K562 (cell line): ENCODE data around the gene MEF2B. TPM values are rescaled to one million over a fixed set of nuclear protein-coding genes. Genes with fewer than 3 reads are reported as not detected.

Experiments used
- ARHGAP35 ChIP-seq: fragments of 450-650 bp; IDR thresholded peaks from 2 replicates; pipeline ENCODE4 v1.6.1; 2018; ENCODE audit not compliant: partially characterized antibody
- BRCA1 ChIP-seq, 2 experiments: fragments of 450-650 bp in 1 of 2; sonication (generic) in 1 of 2; formaldehyde crosslinking in 1 of 2; IDR thresholded peaks; 2 replicates each; pipeline versions ENCODE4 v1.5.0 to v1.6.1; 2017 to 2020; ENCODE audit warnings: mild to moderate bottlenecking in 1 of 2, missing genetic modification reagents in 1 of 2
- CREB3 ChIP-seq: fragments of 450-650 bp; conservative IDR thresholded peaks from 2 replicates; pipeline ENCODE4 v1.6.1; 2016; ENCODE audit warnings: missing genetic modification characterization, low read depth, mild to moderate bottlenecking, missing compliant biosample characterization, moderate library complexity
- ELF2 ChIP-seq: fragments of 250-450 bp; sonication (Bioruptor Pico); IDR thresholded peaks from 2 replicates; pipeline ENCODE4 v1.5.0; 2021; ENCODE audit warnings: mild to moderate bottlenecking
- LARP7 ChIP-seq: fragments of 450-650 bp; IDR thresholded peaks from 2 replicates; pipeline ENCODE4 v1.6.1; 2016
- MAFK ChIP-seq: IDR thresholded peaks from 2 replicates; pipeline ENCODE4 v1.6.1; 2011; ENCODE audit warnings: low read length, improper control_type of control experiment
- RBM15 ChIP-seq: fragments of 200-400 bp; formaldehyde crosslinking; IDR thresholded peaks from 2 replicates; pipeline ENCODE4 v1.6.1; 2018; ENCODE audit warnings: mild to moderate bottlenecking, low read length, moderate library complexity; ENCODE audit not compliant: insufficient read depth
- SREBF1 ChIP-seq: fragments of 150-350 bp; IDR thresholded peaks from 2 replicates; pipeline ENCODE4 v1.6.1; 2014; ENCODE audit warnings: antibody characterized with exemption, low read depth, low read length, borderline replicate concordance
- TBP ChIP-seq: optimal IDR thresholded peaks from 2 replicates; pipeline ENCODE3; 2011; ENCODE audit warnings: low read depth, low read length, improper control_type of control experiment
- ZNF121 ChIP-seq: sonication (generic); formaldehyde crosslinking; conservative IDR thresholded peaks from 2 replicates; pipeline ENCODE4 v1.8.0; 2022; ENCODE audit warnings: missing genetic modification reagents
- polyA plus RNA-seq, 8 experiments: library from polyadenylated mRNA; depleted of rRNA in 4 of 8; stranded (reverse) in 5 of 8; unstranded in 3 of 8; fragments of >200 nt; fragmentation: Nextera tagmentation in 2 of 8; fragmentation: Illumina TruSeq in 1 of 8; extraction: Ambion mirVana in 2 of 8; extraction: Trizol in 1 of 8; gene quantifications; 2 replicates each; pipeline versions ENCODE4 v1.2.1 to v1.2.3, GENCODE V29; 2011 to 2014; ENCODE audit warnings: inconsistent platforms in 1 of 8, missing spikeins in 1 of 8
- total RNA-seq, 7 experiments: library from RNA; depleted of rRNA in 6 of 7; stranded (reverse); fragments of >200 nt in 6 of 7; fragmentation: Illumina TruSeq in 2 of 7; extraction: Trizol in 2 of 7; gene quantifications; 2 replicates each; pipeline versions ENCODE4 v1.2.1 to v1.2.3, GENCODE V29; 2011 to 2021; ENCODE audit warnings: low replicate concordance in 1 of 7
- TF ChIP-seq, protein P1 (sequence below): fragments of 450-650 bp; IDR thresholded peaks from 2 replicates; pipeline ENCODE4 v1.6.1; 2016; ENCODE audit warnings: mild to moderate bottlenecking, moderate library complexity
- TF ChIP-seq, protein P2 (sequence below), 2 experiments: fragments of 450-650 bp in 1 of 2; sonication (generic) in 1 of 2; formaldehyde crosslinking; conservative IDR thresholded peaks; 2 replicates each; pipeline versions ENCODE4 v1.4.0 to v1.8.1; 2020 to 2022; ENCODE audit warnings: mild to moderate bottlenecking in 1 of 2, missing genetic modification reagents in 1 of 2

MEF2B gene
- total and polyA plus RNA-seq, 9 of the 15 experiments (the other 6 are each of a cell fraction or from before 2014, with no cell fraction given) = 0.14 to 1.9 (median 0.71) TPM; not detected in 3

DNA sequence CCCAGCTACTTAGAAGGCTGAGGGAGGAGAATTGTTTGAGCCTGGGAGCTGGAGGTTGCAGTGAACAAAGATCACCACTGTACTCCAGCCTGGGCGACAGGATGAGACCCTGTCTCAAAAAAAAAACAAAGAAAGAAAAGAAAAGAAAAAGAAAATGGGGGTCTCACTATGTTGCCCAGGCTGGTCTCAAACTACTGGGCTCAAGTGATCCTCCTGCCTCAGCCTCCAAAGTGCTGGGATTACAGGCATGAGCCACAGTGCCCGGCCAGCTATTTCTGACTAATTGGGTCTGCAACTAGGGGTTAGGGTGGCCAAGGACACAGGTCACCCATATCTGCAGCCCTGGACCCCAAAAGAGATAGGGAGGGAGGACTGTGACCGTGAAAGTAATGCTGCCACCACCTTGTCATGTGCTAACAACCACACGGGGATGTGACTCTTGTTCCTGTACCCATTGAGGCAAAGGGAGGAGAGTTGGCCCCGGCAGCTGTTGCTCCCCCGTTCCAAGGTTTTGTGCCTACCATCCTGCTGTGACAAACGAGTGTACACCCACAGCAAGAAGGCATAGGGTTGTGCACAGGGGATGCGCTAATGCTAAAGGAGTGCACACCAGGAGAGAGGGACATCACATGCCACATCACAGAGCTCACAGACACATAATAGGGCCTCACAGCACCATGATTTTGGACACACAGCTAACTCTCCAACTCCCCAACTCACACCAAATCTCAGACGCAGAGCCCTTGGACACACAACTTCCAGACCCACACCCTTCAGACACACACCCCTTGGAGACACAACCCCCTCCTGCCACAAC lies 619 bp downstream of the MEF2B start (continued):
- TF ChIP-seq, protein P1, sequence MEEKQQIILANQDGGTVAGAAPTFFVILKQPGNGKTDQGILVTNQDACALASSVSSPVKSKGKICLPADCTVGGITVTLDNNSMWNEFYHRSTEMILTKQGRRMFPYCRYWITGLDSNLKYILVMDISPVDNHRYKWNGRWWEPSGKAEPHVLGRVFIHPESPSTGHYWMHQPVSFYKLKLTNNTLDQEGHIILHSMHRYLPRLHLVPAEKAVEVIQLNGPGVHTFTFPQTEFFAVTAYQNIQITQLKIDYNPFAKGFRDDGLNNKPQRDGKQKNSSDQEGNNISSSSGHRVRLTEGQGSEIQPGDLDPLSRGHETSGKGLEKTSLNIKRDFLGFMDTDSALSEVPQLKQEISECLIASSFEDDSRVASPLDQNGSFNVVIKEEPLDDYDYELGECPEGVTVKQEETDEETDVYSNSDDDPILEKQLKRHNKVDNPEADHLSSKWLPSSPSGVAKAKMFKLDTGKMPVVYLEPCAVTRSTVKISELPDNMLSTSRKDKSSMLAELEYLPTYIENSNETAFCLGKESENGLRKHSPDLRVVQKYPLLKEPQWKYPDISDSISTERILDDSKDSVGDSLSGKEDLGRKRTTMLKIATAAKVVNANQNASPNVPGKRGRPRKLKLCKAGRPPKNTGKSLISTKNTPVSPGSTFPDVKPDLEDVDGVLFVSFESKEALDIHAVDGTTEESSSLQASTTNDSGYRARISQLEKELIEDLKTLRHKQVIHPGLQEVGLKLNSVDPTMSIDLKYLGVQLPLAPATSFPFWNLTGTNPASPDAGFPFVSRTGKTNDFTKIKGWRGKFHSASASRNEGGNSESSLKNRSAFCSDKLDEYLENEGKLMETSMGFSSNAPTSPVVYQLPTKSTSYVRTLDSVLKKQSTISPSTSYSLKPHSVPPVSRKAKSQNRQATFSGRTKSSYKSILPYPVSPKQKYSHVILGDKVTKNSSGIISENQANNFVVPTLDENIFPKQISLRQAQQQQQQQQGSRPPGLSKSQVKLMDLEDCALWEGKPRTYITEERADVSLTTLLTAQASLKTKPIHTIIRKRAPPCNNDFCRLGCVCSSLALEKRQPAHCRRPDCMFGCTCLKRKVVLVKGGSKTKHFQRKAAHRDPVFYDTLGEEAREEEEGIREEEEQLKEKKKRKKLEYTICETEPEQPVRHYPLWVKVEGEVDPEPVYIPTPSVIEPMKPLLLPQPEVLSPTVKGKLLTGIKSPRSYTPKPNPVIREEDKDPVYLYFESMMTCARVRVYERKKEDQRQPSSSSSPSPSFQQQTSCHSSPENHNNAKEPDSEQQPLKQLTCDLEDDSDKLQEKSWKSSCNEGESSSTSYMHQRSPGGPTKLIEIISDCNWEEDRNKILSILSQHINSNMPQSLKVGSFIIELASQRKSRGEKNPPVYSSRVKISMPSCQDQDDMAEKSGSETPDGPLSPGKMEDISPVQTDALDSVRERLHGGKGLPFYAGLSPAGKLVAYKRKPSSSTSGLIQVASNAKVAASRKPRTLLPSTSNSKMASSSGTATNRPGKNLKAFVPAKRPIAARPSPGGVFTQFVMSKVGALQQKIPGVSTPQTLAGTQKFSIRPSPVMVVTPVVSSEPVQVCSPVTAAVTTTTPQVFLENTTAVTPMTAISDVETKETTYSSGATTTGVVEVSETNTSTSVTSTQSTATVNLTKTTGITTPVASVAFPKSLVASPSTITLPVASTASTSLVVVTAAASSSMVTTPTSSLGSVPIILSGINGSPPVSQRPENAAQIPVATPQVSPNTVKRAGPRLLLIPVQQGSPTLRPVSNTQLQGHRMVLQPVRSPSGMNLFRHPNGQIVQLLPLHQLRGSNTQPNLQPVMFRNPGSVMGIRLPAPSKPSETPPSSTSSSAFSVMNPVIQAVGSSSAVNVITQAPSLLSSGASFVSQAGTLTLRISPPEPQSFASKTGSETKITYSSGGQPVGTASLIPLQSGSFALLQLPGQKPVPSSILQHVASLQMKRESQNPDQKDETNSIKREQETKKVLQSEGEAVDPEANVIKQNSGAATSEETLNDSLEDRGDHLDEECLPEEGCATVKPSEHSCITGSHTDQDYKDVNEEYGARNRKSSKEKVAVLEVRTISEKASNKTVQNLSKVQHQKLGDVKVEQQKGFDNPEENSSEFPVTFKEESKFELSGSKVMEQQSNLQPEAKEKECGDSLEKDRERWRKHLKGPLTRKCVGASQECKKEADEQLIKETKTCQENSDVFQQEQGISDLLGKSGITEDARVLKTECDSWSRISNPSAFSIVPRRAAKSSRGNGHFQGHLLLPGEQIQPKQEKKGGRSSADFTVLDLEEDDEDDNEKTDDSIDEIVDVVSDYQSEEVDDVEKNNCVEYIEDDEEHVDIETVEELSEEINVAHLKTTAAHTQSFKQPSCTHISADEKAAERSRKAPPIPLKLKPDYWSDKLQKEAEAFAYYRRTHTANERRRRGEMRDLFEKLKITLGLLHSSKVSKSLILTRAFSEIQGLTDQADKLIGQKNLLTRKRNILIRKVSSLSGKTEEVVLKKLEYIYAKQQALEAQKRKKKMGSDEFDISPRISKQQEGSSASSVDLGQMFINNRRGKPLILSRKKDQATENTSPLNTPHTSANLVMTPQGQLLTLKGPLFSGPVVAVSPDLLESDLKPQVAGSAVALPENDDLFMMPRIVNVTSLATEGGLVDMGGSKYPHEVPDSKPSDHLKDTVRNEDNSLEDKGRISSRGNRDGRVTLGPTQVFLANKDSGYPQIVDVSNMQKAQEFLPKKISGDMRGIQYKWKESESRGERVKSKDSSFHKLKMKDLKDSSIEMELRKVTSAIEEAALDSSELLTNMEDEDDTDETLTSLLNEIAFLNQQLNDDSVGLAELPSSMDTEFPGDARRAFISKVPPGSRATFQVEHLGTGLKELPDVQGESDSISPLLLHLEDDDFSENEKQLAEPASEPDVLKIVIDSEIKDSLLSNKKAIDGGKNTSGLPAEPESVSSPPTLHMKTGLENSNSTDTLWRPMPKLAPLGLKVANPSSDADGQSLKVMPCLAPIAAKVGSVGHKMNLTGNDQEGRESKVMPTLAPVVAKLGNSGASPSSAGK = no peak
- TF ChIP-seq RBM15 (no peak), MAFK (no peak), SREBF1 (no peak), LARP7 (0 out of 2 replicates have a peak, but pooled peaks have one; percentile 42), BRCA1 (IDR thresholded peaks at IDR 0.05) (no peak), BRCA1 (CRISPR knock-in tag; IDR thresholded peaks at IDR 0.05) (no peak), ELF2 (CRISPR knock-in tag) (no peak), ARHGAP35 (peak; percentile 40), ZNF121 (CRISPR knock-in tag) (peak; percentile 53; the same call in 1 of the 2 replicates), CREB3 (tag) (no peak), TBP (no peak)
- TF ChIP-seq, protein P2, sequence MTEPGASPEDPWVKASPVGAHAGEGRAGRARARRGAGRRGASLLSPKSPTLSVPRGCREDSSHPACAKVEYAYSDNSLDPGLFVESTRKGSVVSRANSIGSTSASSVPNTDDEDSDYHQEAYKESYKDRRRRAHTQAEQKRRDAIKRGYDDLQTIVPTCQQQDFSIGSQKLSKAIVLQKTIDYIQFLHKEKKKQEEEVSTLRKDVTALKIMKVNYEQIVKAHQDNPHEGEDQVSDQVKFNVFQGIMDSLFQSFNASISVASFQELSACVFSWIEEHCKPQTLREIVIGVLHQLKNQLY (CRISPR knock-in tag; conservative IDR thresholded peaks at IDR 0.05) = no peak
